LNCaP clone FGC (cell line): ENCODE measurements around the gene PRR30.

ENCODE experiments used
- DNase-seq: peaks from one replicate; pipeline ENCODE4 v3.0.0-alpha.2; 2011; ENCODE audit warnings: low read depth
- H3K4me3 ChIP-seq: 2 replicates; pipeline ENCODE4 v1.5.1; 2011; ENCODE audit warnings: mild to moderate bottlenecking, low read depth, low read length, control low read depth
- TF ChIP-seq, protein P1 (sequence below): IDR thresholded peaks from 2 replicates; pipeline ENCODE4 v1.5.1; 2012; ENCODE audit warnings: mild to moderate bottlenecking; ENCODE audit not compliant: control insufficient read depth, insufficient read depth; ENCODE audit errors: extremely low read depth

Gene PRR30

DNA sequence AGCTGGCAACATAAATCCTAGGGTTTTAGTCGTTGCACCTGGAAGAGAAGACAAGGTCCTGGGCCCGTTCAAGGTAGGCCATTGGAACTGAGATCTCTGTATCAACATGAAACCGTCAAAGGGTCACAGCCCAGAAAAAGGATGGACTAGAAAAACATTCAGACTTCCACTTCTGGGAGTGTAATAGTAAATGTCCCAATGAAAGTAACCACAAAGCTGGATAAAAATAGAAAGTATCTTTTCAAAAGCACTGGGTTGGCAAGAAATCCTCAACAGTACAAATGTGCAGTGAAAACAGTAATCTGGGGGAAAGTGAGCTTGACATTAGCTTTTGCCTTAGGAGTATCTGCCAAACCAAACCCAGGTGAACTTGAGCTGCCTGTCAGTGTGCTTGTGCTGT is 33.2 kb downstream of the PRR30 start:
- no peak overlapping the region for H3K4me3 ChIP-seq
- DNase-seq, result no peak
- TF ChIP-seq, protein P1, sequence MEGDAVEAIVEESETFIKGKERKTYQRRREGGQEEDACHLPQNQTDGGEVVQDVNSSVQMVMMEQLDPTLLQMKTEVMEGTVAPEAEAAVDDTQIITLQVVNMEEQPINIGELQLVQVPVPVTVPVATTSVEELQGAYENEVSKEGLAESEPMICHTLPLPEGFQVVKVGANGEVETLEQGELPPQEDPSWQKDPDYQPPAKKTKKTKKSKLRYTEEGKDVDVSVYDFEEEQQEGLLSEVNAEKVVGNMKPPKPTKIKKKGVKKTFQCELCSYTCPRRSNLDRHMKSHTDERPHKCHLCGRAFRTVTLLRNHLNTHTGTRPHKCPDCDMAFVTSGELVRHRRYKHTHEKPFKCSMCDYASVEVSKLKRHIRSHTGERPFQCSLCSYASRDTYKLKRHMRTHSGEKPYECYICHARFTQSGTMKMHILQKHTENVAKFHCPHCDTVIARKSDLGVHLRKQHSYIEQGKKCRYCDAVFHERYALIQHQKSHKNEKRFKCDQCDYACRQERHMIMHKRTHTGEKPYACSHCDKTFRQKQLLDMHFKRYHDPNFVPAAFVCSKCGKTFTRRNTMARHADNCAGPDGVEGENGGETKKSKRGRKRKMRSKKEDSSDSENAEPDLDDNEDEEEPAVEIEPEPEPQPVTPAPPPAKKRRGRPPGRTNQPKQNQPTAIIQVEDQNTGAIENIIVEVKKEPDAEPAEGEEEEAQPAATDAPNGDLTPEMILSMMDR, result no peak

DNA sequence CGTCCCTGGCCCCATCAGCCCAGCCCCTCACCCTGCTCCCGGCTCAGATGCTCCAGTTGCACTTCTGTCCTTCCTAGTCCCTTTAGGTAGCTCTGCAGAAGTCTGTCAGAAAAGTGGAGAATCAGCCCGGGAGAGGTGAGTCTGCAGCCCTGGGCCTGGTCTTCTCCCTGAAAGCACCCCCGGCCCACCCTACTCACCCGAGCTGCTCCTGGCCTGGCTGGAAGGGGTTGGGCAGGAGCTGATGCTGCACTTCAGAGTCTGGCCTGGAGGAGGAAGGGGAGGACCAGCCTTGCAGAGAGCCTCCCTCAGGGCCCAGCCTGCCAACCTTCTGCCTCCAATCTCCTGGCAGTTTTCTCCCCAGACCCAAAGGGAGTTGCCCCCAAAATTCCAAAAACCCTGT is 36.9 kb downstream of the PRR30 start:
- DNase-seq, result no peak
- no peak overlapping the region for H3K4me3 ChIP-seq
- TF ChIP-seq, protein P1, result no peak

DNA sequence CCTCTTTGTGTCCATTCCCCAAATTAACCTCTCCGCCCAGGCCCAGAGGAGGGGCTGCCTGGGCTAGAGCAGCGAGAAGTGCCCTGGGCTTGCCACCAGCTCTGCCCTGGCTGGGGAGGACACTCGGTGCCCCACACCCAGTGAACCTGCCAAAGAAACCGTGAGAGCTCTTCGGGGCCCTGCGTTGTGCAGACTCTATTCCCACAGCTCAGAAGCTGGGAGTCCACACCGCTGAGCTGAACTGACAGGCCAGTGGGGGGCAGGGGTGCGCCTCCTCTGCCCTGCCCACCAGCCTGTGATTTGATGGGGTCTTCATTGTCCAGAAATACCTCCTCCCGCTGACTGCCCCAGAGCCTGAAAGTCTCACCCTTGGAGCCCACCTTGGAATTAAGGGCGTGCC is 39.2 kb downstream of the PRR30 start:
- TF ChIP-seq, protein P1, result no peak
- no peak for DNase-seq
- H3K4me3 ChIP-seq, result no peak overlapping the region

DNA sequence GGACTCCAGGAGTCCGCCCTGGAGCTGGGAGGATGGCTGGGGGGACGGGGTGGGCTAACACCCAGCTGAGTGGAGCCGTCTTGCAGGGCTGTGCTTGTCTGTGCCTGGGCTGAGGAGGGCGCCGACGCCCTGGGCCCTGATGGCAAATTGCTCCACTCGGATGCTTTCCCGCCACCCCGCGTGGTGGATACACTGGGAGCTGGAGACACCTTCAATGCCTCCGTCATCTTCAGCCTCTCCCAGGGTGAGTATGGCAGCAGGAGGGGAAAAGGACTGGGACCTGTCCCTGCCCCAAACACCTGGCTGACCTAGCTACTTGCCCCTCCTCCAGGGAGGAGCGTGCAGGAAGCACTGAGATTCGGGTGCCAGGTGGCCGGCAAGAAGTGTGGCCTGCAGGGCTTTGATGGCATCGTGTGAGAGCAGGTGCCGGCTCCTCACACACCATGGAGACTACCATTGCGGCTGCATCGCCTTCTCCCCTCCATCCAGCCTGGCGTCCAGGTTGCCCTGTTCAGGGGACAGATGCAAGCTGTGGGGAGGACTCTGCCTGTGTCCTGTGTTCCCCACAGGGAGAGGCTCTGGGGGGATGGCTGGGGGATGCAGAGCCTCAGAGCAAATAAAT is 39.8 kb downstream of the PRR30 start:
- no peak for DNase-seq
- H3K4me3 ChIP-seq, result no peak overlapping the region
- TF ChIP-seq, protein P1, result no peak

DNA sequence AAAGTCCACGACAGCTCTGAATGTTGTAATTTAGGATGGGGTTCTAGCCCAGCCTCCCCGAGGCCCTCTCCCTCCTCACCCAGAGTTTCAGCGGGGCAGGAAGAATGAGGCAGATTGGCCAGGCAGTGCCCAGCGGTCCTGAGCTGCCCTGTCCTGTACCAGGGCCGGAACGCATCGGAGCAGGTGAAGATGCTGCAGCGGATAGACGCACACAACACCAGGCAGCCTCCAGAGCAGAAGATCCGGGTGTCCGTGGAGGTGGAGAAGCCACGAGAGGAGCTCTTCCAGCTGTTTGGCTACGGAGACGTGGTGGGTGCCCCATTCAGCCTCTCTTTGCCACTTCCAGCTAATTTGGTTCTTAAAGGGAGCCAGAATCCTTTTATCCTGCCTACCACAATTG is 41.9 kb downstream of the PRR30 start:
- TF ChIP-seq, protein P1, result no peak
- no peak for DNase-seq
- no peak overlapping the region for H3K4me3 ChIP-seq

DNA sequence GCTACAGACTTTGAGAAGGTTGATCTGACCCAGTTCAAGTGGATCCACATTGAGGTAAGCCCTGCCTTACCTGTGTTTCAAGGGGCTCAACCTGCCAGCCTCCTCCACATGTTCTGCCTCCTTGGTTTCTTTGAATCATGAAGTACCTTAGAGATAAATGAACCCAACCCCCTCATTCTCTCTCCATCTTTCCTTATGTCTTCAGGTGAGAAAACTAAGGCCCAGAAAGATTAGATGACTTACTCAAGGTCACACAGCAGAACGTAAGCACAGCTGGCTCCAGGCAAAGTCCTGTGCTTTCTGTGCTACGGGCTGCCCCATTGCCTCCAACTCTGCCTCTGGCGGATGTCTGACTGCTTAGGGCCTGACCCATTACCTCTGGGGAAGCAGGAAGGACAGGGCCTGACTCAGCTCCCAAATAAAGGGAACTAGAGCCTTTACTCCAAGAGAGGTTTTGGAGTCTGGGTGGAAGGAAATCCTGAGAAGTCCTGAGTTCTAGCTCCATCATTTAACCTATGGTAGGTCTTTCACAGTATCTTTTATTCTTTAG is 42.4 kb downstream of the PRR30 start:
- TF ChIP-seq, protein P1, result no peak
- no peak for DNase-seq
- no peak overlapping the region for H3K4me3 ChIP-seq
